Subcutaneous adipose tissue (tissue), 4 donors: ENCODE measurements around the gene CEP95. TPM values are rescaled to one million over a fixed set of nuclear protein-coding genes. Genes with fewer than 3 reads are reported as not detected.

Experiments used
- total RNA-seq, 4 donors: library from RNA; depleted of rRNA; stranded (reverse); fragments of >200 nt; gene quantifications; one replicate each; pipeline ENCODE4 v1.1.0, GENCODE V29; 2016
- TF ChIP-seq, protein P1 (sequence below): fragments of 450-650 bp; IDR thresholded peaks from one replicate; pipeline ENCODE4 v1.5.1; 2016; ENCODE audit warnings: low read depth, mild to moderate bottlenecking, control low read depth, antibody characterized with exemption, moderate library complexity

CEP95 gene
- total RNA-seq, 4 donors from 2014 or later, result 41.6 to 71.4 (median 53.4) TPM

DNA sequence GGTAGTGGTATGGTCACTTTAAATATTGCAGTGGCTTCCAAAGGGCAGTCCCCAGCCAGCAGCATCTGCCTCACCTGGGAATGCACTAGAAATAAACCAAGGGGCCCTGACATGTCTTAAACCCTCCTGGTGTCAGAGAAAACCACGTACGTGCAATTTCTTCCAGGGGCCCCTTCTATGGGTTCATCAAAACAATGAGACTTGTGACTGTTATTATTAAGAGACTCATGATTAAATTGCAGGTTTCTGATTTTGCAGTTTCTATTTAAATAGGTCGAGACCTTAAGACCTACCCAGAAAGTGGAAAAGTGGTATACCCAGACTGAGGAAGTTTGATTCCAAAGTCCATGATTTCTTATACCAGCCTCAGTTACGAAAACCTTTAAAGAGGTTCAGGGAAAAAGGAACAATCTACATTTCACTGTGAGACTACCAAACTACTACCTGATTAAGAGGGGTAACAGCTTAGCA, 9.2 kb upstream of the CEP95 start:
- TF ChIP-seq, protein P1, sequence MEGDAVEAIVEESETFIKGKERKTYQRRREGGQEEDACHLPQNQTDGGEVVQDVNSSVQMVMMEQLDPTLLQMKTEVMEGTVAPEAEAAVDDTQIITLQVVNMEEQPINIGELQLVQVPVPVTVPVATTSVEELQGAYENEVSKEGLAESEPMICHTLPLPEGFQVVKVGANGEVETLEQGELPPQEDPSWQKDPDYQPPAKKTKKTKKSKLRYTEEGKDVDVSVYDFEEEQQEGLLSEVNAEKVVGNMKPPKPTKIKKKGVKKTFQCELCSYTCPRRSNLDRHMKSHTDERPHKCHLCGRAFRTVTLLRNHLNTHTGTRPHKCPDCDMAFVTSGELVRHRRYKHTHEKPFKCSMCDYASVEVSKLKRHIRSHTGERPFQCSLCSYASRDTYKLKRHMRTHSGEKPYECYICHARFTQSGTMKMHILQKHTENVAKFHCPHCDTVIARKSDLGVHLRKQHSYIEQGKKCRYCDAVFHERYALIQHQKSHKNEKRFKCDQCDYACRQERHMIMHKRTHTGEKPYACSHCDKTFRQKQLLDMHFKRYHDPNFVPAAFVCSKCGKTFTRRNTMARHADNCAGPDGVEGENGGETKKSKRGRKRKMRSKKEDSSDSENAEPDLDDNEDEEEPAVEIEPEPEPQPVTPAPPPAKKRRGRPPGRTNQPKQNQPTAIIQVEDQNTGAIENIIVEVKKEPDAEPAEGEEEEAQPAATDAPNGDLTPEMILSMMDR, result no peak

DNA sequence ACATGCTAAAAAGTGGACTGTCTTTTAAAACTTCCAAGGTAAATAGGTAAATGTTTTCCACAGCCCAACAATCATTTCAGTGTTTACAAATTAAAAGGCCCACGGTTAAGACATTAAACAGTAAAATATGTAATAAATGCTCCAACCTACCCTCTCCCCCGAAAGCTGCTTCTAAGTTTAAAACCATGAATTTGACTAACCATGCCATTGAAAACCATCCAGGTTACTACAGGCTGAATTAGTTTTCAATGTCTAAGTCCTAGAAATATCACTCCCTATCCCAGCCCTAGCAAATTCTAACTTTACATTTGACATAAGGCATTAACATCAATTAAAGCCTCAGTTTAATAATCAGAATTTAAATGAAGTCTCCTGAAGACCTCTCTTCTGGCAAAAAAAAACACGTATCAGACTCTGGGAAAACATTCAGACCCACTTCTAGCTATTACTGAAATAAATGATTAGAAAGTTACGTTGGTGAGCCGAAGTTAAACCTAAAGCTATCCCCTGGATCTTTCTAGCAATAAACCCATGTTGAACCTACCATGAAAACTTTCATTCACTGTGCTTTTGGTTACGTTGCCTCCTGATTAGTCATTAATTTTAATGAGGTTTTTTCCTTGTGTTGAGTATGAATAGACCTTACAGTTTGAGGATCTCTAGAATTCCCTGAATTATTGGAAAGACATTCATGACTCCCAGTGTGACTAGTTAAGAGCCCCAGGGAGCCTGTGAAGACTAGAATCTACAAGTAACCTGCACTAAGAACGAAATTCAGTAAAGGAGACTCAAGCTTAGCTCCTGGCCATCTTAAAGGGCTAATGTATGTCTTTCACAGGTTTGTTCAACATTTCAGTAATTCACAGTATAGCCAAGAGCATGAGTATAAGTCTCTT, 8.2 kb upstream of the CEP95 start:
- TF ChIP-seq, protein P1, result no peak

DNA sequence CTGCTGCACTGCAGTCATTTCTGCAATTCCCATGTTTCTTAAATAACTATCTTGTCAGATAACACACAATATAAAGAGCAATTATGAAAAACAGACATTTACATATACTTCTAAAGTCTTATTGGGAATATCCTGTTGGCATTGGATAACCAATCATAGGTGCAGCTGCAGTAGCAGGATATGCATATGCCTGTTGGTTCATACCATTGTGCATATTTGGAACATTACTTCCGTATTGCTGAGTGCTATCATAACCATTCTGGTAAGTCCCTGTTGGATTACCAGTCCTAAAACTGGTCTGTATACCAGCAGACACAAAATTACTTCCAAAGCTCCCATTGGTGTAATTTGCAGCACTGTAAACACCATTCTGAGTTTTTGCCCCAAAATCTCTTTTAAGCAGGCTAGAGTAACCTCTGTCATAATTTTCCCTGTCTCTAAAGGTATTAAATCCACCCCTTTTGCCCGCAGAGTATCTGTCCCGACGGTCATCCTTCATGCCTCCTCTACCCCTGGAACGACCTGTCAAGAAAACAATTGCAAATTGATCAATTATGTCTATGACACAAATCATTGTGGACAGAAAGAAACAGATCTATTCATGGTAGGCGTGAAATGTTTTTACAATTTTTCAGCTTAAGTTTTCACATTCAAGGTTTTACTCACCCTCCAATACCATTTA, 6.8 kb upstream of the CEP95 start:
- TF ChIP-seq, protein P1, result no peak

DNA sequence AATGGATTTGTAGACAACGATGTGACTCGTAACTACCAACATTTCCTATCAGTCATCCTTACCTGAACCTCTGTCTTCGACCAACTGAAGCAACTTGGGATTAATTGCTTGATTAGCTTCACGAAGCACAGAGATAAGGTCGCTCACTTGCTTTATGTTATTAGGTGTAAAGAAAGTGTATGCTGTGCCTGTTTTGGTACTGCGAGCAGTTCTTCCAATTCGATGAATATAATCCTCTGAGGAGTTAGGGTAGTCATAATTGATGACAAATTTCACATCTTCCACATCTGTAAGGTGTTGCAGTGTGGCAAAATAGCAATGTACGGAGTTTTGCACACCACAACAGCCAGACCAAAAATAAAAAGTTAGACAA, 6.3 kb upstream of the CEP95 start:
- TF ChIP-seq, protein P1, result no peak

DNA sequence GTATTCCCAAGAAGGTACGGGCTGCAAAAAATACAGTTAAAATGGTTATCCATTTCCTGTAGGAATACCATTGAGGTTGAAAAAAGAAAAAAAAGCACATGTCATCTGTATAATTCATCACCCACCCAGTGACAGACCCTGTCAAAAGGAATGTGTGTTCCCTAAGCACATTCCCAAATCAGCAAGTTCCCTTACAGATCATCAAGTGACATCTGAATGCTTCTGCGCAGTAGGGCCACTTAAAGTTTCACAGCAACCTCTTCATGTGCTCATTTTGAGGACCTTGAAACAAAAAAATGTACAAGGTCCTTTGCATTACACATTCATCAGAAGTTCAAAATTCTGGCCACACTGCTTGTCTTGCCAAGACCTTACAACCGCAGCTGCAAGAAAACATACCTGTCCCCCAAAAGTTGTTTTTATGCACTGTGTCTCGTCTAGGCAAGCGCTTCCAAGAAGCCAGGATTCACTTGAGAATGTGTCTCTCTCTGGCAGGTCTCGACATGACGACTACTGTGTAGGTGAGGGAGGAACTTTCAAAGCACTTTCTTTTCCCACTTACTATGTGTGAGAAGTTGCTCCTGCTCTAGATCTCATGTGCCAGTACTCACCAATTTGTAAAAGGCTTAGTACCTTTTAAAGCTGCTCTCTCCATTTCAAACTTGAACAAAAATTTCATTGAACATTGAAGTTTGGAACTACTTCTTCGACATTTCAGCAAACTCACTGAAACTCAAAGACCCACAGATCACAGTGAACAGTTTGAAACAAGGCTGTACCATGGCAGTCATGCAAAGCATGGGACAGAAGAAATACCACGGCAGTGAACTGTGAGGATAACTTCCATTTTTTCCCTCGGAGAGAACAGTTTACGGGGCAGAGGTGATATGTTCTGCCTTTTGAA, 5.7 kb upstream of the CEP95 start:
- TF ChIP-seq, protein P1, result no peak

DNA sequence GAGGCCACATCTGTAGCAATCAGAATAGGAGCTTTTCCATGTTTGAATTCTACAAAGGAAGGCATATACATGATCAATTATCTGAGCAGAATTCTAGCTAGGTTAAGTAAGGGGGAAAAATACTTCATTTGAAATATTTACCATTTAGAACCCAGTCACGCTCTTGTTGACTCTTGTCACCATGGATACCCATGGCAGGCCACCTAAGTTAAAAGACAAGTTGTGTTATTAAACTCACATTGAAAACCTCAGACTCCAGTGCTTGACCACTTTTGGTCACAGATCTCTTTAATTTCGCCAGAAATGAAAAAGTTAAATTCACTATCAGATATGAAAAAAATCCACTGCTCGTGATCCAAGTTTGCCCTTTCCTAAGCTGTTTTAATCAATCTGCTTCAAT, 4.8 kb upstream of the CEP95 start:
- TF ChIP-seq, protein P1, result no peak
